ENCODE results near the gene CD274.

CD274 gene

GRCh38 chr9:5419987-5420386 lies 30.4 kb upstream of the CD274 start:
- H3K4me1 ChIP-seq (ENCODE audit: insufficient read depth, poor library complexity, severe bottlenecking): no peaks in the 10 kb centered on the region
- H3K9me3 ChIP-seq (ENCODE audit: severe bottlenecking): no peaks in the 10 kb centered on the region
- H3K4me3 ChIP-seq (ENCODE audit: severe bottlenecking): no peak overlapping the region
- no peaks in the 10 kb centered on the region for H3K27me3 ChIP-seq (ENCODE audit: insufficient read depth, poor library complexity, severe bottlenecking)
- DNase-seq (ENCODE audit: low spot score) (no peak), ATAC-seq (ENCODE audit: low read depth) (no peak)
- no peak overlapping the region for H3K27ac ChIP-seq (ENCODE audit: poor library complexity, severe bottlenecking)
- TF ChIP-seq, protein P1, sequence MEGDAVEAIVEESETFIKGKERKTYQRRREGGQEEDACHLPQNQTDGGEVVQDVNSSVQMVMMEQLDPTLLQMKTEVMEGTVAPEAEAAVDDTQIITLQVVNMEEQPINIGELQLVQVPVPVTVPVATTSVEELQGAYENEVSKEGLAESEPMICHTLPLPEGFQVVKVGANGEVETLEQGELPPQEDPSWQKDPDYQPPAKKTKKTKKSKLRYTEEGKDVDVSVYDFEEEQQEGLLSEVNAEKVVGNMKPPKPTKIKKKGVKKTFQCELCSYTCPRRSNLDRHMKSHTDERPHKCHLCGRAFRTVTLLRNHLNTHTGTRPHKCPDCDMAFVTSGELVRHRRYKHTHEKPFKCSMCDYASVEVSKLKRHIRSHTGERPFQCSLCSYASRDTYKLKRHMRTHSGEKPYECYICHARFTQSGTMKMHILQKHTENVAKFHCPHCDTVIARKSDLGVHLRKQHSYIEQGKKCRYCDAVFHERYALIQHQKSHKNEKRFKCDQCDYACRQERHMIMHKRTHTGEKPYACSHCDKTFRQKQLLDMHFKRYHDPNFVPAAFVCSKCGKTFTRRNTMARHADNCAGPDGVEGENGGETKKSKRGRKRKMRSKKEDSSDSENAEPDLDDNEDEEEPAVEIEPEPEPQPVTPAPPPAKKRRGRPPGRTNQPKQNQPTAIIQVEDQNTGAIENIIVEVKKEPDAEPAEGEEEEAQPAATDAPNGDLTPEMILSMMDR (IDR thresholded peaks at IDR 0.05; ENCODE audit: poor library complexity, severe bottlenecking): no peak
- H3K36me3 ChIP-seq (ENCODE audit: low read depth): no peaks in the 10 kb centered on the region

- H3K4me3 ChIP-seq (ENCODE audit: severe bottlenecking): no peak overlapping the region
- H3K9me3 ChIP-seq (ENCODE audit: severe bottlenecking): no peaks in the 10 kb centered on the region
- H3K4me1 ChIP-seq (ENCODE audit: insufficient read depth, poor library complexity, severe bottlenecking): no peaks in the 10 kb centered on the region
- no peak for ATAC-seq (ENCODE audit: low read depth)
- no peak for DNase-seq (ENCODE audit: low spot score)
- no peaks in the 10 kb centered on the region for H3K36me3 ChIP-seq (ENCODE audit: low read depth)
- H3K27ac ChIP-seq (ENCODE audit: poor library complexity, severe bottlenecking): no peak overlapping the region
- H3K27me3 ChIP-seq (ENCODE audit: insufficient read depth, poor library complexity, severe bottlenecking): no peaks in the 10 kb centered on the region
- TF ChIP-seq, protein P1 (IDR thresholded peaks at IDR 0.05; ENCODE audit: poor library complexity, severe bottlenecking): no peak
These were observed 29.2 kb upstream of the CD274 start for GRCh38 chr9:5421163-5421562.

- no peak for ATAC-seq (ENCODE audit: low read depth)
- Histone ChIP-seq H3K9me3 (ENCODE audit: severe bottlenecking) (no peaks in the 10 kb centered on the region), H3K27me3 (ENCODE audit: insufficient read depth, poor library complexity, severe bottlenecking) (no peaks in the 10 kb centered on the region), H3K4me3 (ENCODE audit: severe bottlenecking) (no peak overlapping the region), H3K27ac (ENCODE audit: poor library complexity, severe bottlenecking) (no peak overlapping the region), H3K36me3 (ENCODE audit: low read depth) (no peaks in the 10 kb centered on the region), H3K4me1 (ENCODE audit: insufficient read depth, poor library complexity, severe bottlenecking) (no peaks in the 10 kb centered on the region)
- TF ChIP-seq, protein P1 (IDR thresholded peaks at IDR 0.05; ENCODE audit: poor library complexity, severe bottlenecking): no peak
- no peak for DNase-seq (ENCODE audit: low spot score)
These were observed 28.1 kb upstream of the CD274 start for GRCh38 chr9:5422276-5422675.

DNA sequence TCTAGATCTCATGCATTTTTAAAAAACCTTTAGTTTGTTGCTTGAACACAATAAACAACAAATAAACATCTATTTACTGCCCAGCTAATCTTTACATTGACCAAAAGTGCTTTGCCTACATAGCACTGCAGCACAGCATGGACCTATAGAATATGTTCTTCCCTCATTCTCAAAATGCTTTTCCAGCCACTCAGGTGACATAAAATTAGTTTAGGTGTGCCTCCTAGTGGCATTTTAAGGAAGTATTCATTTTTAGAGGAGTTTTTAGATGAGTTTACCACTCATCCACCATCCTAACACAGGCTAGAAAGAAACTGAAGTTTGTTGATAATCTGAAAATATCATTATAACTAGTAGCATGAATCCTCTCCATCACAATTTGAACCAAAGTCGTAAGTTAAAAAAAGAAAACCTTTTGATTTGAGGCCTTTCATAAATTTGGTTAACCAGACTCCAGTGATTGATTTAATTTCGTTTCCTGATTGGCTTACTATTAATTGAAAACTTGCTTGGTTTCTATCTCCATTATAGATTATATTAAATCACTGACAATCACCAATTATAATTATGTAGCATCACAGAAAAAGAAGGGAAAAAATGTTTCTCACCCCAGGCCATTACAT lies 25.2 kb upstream of the CD274 start:
- H3K4me1 ChIP-seq (ENCODE audit: insufficient read depth, poor library complexity, severe bottlenecking): no peaks in the 10 kb centered on the region
- ATAC-seq (ENCODE audit: low read depth) (peak; percentile 49; the same call in 1 of the 3 replicates), DNase-seq (ENCODE audit: low spot score) (no peak)
- H3K36me3 ChIP-seq (ENCODE audit: low read depth): peaks cover 4% of the 10 kb centered on the region; the same call in 1 of the 2 replicates
- no peaks in the 10 kb centered on the region for H3K9me3 ChIP-seq (ENCODE audit: severe bottlenecking)
- H3K27ac ChIP-seq (ENCODE audit: poor library complexity, severe bottlenecking): no peak overlapping the region
- no peak overlapping the region for H3K4me3 ChIP-seq (ENCODE audit: severe bottlenecking)
- TF ChIP-seq, protein P1 (IDR thresholded peaks at IDR 0.05; ENCODE audit: poor library complexity, severe bottlenecking): peak; percentile 70
- no peaks in the 10 kb centered on the region for H3K27me3 ChIP-seq (ENCODE audit: insufficient read depth, poor library complexity, severe bottlenecking)

DNA sequence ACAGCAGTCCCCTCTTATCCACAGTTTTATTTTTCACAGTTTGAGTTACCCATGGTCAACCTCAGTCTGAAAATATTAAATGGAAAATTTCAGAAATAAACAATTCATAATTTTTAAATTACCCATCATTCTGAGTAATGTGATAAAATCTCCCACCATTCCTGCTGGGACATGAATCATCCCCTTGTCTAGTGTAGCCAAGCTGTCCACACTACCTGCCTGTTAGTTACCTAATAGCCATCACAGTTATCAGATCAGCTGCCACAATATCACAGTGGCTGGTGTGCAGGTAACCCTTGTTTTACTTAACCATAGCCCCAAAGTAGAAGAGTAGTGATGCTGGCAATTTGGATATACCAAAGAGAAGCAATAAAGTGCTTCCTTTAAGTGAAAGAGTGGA lies 23.3 kb upstream of the CD274 start:
- H3K36me3 ChIP-seq (ENCODE audit: low read depth): peaks cover 11% of the 10 kb centered on the region
- TF ChIP-seq, protein P1 (IDR thresholded peaks at IDR 0.05; ENCODE audit: poor library complexity, severe bottlenecking): no peak
- no peak overlapping the region for H3K27ac ChIP-seq (ENCODE audit: poor library complexity, severe bottlenecking)
- no peak overlapping the region for H3K4me3 ChIP-seq (ENCODE audit: severe bottlenecking)
- H3K27me3 ChIP-seq (ENCODE audit: insufficient read depth, poor library complexity, severe bottlenecking): no peaks in the 10 kb centered on the region
- no peak for ATAC-seq (ENCODE audit: low read depth)
- no peaks in the 10 kb centered on the region for H3K4me1 ChIP-seq (ENCODE audit: insufficient read depth, poor library complexity, severe bottlenecking)
- no peaks in the 10 kb centered on the region for H3K9me3 ChIP-seq (ENCODE audit: severe bottlenecking)
- no peak for DNase-seq (ENCODE audit: low spot score)
